A673 (cell line): ENCODE results near the gene TMC3. TPM values are rescaled to one million over a fixed set of nuclear protein-coding genes. Genes with fewer than 3 reads are reported as not detected.

Source experiments
- BruUV-seq: library from RNA; stranded (reverse); fragments of 400-500 nt; replicated peaks from 2 replicates; lab custom pipeline; 2021; lab: Mats Ljungman, UMichigan
- CTCF ChIA-PET: fragments of 300-600 bp; sonication (Branson Sonifier 250); formaldehyde crosslinking; loops from one replicate; lab custom pipeline; 2022; ENCODE audit warnings: antibody characterized with exemption; lab: Charles Lee
- POLR2A ChIA-PET: fragments of 300-600 bp; sonication (Branson Sonifier 250); formaldehyde crosslinking; loops from one replicate; lab custom pipeline; 2022; ENCODE audit warnings: antibody characterized with exemption; ENCODE audit not compliant: low non-redundant PET; lab: Charles Lee
- DNase-seq: peaks from one replicate; pipeline ENCODE4 v3.0.0-alpha.2; 2015; ENCODE audit warnings: low spot score
- H3K27ac ChIP-seq: fragments of 200-600 bp; sonication (generic); 2 replicates; pipeline ENCODE4 v1.5.1; 2016; ENCODE audit warnings: mixed run types, low read depth, mild to moderate bottlenecking, mixed read lengths, antibody characterized with exemption, low read length; ENCODE audit not compliant: poor library complexity, severe bottlenecking
- H3K27me3 ChIP-seq: fragments of 200-600 bp; sonication (generic); replicated peaks from 2 replicates; pipeline ENCODE4 v1.6.1; 2017; ENCODE audit warnings: mixed run types, low read depth, mild to moderate bottlenecking, mixed read lengths, antibody characterized with exemption, low read length; ENCODE audit not compliant: insufficient read depth, poor library complexity
- H3K36me3 ChIP-seq: fragments of 200-600 bp; sonication (generic); 2 replicates; pipeline ENCODE4 v1.6.1; 2016; ENCODE audit warnings: mixed run types, mild to moderate bottlenecking, mixed read lengths, antibody characterized with exemption, low read length; ENCODE audit not compliant: insufficient read depth, poor library complexity, severe bottlenecking
- H3K4me1 ChIP-seq: fragments of 200-600 bp; sonication (generic); 2 replicates; pipeline ENCODE4 v1.6.1; 2017; ENCODE audit warnings: mixed run types, mild to moderate bottlenecking, mixed read lengths, antibody characterized with exemption, low read length; ENCODE audit not compliant: insufficient read depth, poor library complexity, severe bottlenecking
- H3K4me3 ChIP-seq: fragments of 200-600 bp; sonication (generic); 2 replicates; pipeline ENCODE4 v1.5.1; 2016; ENCODE audit warnings: low read depth, mixed run types, mild to moderate bottlenecking, mixed read lengths, low read length; ENCODE audit not compliant: poor library complexity, severe bottlenecking
- H3K9me3 ChIP-seq: fragments of 200-600 bp; sonication (generic); 2 replicates; pipeline ENCODE4 v1.6.1; 2016; ENCODE audit warnings: mixed run types, low read depth, mild to moderate bottlenecking, mixed read lengths, antibody characterized with exemption, low read length; ENCODE audit not compliant: poor library complexity, severe bottlenecking
- EZH2 ChIP-seq: fragments of 200-600 bp; sonication (generic); IDR thresholded peaks from 2 replicates; pipeline ENCODE4 v1.6.1; 2017; ENCODE audit warnings: borderline replicate concordance, low read depth, mild to moderate bottlenecking, mixed read lengths, antibody characterized with exemption, low read length; ENCODE audit not compliant: poor library complexity, severe bottlenecking
- intact Hi-C: fragments of 100-400 bp; cut with micrococcal nuclease; formaldehyde crosslinking; loops from one replicate; pipeline ENCODE4 v1.10.0; 2022; ENCODE audit not compliant: unreplicated experiment
- total RNA-seq: library from RNA; stranded (reverse); gene quantifications from 2 replicates; pipeline ENCODE4 v1.2.3, GENCODE V29; 2021
- TF ChIP-seq, protein P1 (sequence below): fragments of 300-800, 200-600 bp; sonication (generic); conservative IDR thresholded peaks from 2 replicates; pipeline ENCODE4 v1.5.1; 2017; ENCODE audit warnings: low read depth, mild to moderate bottlenecking, antibody characterized with exemption, low read length, moderate library complexity, mixed read lengths

Gene TMC3
- total RNA-seq, 1 experiment from 2014 or later: not detected

DNA sequence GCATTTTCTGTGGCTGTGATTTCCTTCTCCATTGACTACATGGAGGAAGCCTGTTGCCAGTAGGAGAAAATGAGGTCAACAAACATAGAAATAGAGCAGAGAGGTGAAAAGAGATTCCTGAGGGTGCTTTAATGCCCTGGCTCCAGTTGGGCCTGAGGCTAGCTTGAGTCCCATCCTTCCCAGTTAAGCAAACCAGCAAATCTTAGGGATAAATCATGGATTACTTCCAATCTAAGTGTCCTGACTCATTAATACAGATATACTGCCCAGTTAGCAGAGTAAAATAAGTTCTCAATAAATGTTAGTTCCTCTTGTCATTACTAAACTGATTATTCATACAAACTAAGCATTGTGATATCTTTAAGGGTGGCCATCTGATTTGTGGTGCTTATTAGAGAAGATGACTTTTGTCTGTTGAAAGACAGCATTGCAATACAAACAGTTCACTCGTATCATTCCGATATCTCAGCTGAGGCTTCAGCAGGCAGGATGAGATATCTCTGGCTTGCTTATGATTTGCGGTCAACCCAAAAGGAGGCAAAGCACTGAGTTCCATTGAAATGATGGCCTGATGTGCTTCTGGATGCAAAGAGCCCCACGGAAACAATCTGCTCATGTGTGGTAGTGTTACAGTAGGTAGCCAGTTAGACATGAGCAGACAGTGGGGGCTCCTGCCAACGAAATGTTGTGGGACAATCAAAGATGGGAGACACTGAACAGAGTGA is 43.5 kb downstream of the TMC3 start:
- H3K9me3 ChIP-seq: no peaks in the 10 kb centered on the region
- H3K4me1 ChIP-seq: no peaks in the 10 kb centered on the region
- CTCF ChIA-PET: no interaction called here
- no peak for DNase-seq
- no peaks in the 10 kb centered on the region for H3K27me3 ChIP-seq
- H3K4me3 ChIP-seq: no peak overlapping the region
- intact Hi-C loops: no loop called here
- no peaks in the 10 kb centered on the region for H3K36me3 ChIP-seq
- TF ChIP-seq, protein P1, sequence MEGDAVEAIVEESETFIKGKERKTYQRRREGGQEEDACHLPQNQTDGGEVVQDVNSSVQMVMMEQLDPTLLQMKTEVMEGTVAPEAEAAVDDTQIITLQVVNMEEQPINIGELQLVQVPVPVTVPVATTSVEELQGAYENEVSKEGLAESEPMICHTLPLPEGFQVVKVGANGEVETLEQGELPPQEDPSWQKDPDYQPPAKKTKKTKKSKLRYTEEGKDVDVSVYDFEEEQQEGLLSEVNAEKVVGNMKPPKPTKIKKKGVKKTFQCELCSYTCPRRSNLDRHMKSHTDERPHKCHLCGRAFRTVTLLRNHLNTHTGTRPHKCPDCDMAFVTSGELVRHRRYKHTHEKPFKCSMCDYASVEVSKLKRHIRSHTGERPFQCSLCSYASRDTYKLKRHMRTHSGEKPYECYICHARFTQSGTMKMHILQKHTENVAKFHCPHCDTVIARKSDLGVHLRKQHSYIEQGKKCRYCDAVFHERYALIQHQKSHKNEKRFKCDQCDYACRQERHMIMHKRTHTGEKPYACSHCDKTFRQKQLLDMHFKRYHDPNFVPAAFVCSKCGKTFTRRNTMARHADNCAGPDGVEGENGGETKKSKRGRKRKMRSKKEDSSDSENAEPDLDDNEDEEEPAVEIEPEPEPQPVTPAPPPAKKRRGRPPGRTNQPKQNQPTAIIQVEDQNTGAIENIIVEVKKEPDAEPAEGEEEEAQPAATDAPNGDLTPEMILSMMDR: no peak
- no peak for TF ChIP-seq EZH2
- POLR2A ChIA-PET: no interaction called here
- BruUV-seq: no TSS peak
- H3K27ac ChIP-seq: no peak overlapping the region

DNA sequence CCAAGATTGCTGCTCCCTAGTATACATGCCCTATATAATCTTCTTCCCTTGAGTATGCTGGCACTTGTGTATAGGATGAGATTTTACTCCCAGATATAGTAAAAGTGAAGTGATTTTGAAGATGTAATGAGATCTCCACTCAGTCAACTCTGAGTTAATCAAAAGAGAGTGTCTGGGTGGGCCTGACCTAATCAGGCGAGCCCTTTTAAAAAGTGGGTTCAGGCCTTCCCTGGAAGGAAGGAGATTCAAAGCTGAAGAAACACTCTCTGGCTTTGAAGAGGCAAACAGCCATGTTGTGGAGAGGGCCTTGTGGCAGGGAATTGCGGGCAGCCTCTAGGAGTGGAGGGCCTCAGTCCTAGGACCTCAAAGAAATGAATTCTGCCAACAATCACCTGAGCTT is 44.6 kb downstream of the TMC3 start:
- Histone ChIP-seq H3K4me1 (no peaks in the 10 kb centered on the region), H3K4me3 (no peak overlapping the region), H3K27me3 (no peaks in the 10 kb centered on the region), H3K27ac (no peak overlapping the region), H3K36me3 (no peaks in the 10 kb centered on the region), H3K9me3 (no peaks in the 10 kb centered on the region)
- intact Hi-C loops: no loop called here
- ChIA-PET CTCF (no interaction called here), POLR2A (no interaction called here)
- no peak for TF ChIP-seq EZH2
- TF ChIP-seq, protein P1: no peak
- no peak for DNase-seq
- no TSS peak for BruUV-seq

DNA sequence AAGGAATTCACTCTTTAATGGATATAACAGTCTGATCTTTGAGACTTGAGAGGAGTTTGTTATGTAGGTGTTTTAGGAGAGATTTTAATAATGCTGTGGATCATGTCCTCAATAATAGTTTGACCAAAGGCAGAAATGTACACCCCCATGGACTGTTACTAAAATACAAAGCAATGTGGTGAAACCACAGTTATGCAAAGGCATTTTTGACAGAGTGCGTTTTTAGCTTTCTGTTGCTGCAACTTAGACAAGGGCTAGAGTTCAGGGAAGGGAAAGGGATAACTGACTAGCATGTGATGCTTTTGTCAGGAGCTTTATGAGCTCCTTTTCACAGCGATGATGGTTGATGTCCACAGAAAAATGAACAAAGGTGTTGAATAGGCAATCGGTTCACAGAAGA is 46.5 kb downstream of the TMC3 start:
- Histone ChIP-seq H3K27ac (no peak overlapping the region), H3K36me3 (no peaks in the 10 kb centered on the region), H3K9me3 (no peaks in the 10 kb centered on the region), H3K27me3 (no peaks in the 10 kb centered on the region), H3K4me3 (no peak overlapping the region), H3K4me1 (no peaks in the 10 kb centered on the region)
- intact Hi-C loops: no loop called here
- TF ChIP-seq EZH2: no peak
- TF ChIP-seq, protein P1: no peak
- DNase-seq: no peak
- ChIA-PET CTCF (no interaction called here), POLR2A (no interaction called here)
- BruUV-seq: no TSS peak
